ENCODE measurements around the gene MYOZ3. TPM values are rescaled to one million over a fixed set of nuclear protein-coding genes. Genes with fewer than 3 reads are reported as not detected.
A peak's percentile ranks its signal among the peaks of the same experiment; 100 is the strongest.

Gene MYOZ3
- total and polyA plus RNA-seq, 12 donors, result 0.91 to 12.2 (median 5.6) TPM

GRCh38 chr5:150630461-150631325 is 30.4 kb upstream of the MYOZ3 start:
- DNase-seq (peak; percentile 77 to 80), ATAC-seq (peak; percentile 29 to 87 (median 72))
- Histone ChIP-seq H3K4me1 (peaks cover 35 to 95% (median 83%) of the 10 kb centered on the region in 9 donors), H3K36me3 (peaks cover 0 to 52% (median 7%) of the 10 kb centered on the region in 9 donors), H3K9me3 (no peaks in the 10 kb centered on the region), H3K4me3 (no peak overlapping the region), H3K27ac (peak overlapping the region; percentile 53 to 100 (median 90)), H3K27me3 (peaks cover 0 to 4% (median 0%) of the 10 kb centered on the region in 7 donors)
- no peak for TF ChIP-seq CTCF (IDR thresholded peaks at IDR 0.05)
- intact Hi-C loops (cut with DNase I), result loop anchor here in 1 of 10 donors (2.0 kb wide), 1 partner anchor 22 kb away; no protein-coding TSS in a partner anchor
- WGBS, 2 donors, result 38 to 59% methylated on average over 9 of the region's 9 CpGs

DNA sequence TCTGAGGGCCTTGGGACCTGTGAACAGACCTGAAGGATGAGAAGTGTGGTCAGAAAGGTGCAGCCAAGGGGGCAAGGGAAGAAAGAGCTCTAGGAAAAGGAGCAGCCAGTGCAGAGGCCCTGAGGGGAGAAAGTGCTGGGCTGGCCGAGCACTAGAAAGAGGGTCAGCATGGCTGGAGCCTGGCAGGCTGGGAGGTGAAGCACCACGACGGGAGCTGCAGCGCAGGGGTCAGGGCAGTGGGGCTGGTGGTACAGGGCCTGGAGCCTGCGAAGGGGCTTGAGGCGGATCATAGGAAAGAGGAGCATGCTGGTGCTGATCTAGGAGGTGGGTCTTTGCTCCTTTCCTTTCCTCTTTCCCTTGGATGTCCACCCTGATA is 29.7 kb upstream of the MYOZ3 start:
- no peaks in the 10 kb centered on the region for H3K27me3 ChIP-seq
- H3K36me3 ChIP-seq, result peaks cover 0 to 52% (median 7%) of the 10 kb centered on the region in 9 donors
- H3K9me3 ChIP-seq, result no peaks in the 10 kb centered on the region
- ATAC-seq (no peak), DNase-seq (no peak)
- no peak for TF ChIP-seq CTCF (IDR thresholded peaks at IDR 0.05)
- H3K27ac ChIP-seq, result peak overlapping the region; percentile 53 to 100 (median 90)
- 71 to 80% methylated on average over 6 of the region's 6 CpGs for WGBS, 2 donors
- no peak overlapping the region for H3K4me3 ChIP-seq
- H3K4me1 ChIP-seq, result peaks cover 41 to 95% (median 83%) of the 10 kb centered on the region in 9 donors
- intact Hi-C loops (cut with DNase I), result loop anchor here in 1 of 10 donors (2.0 kb wide), 1 partner anchor 21 kb away; no protein-coding TSS in a partner anchor

DNA sequence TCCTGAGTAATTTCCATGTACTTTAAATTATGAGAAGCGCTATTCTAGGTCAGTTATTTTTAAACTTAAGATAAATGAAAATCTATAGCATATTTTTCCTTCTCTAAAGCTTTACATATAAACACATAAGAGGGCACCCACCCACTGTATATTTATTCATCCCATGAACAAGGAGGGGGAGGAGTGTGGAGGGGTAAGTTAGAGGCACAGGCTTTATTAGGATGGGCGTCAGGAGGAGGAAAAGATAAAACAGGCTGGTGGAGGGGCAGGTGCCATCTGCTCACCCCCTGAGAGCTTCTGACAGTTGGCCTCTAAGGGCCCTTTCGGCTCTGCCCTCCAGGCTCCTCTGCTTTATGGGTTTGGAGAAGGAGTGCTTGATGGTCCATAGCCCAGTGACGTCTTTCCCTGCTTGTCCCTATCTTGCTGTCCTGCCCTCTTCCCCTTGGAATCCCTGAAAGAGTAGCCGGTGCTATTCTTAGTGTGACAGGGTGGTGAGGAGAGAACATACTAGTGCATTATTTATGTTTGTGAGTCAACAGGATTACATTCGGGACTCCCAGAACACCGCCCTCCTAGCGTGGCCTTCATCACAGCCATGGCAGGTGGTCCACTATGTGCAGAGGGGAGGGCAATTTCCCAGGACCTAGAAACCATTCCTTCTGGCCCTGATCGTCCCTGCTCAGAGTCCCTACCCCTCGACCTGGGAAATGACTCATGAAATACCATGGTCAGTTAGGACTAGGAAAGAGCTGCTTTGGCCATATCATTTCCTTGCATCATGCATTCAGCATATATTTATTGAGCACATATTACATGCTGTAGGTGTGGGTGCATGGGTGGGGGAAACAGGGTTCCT is 28.5 kb upstream of the MYOZ3 start:
- ATAC-seq (peak in 6 of 8 donors; percentile 44 to 74 (median 62)), DNase-seq (peak in 1 of 2 donors; percentile 11)
- H3K36me3 ChIP-seq, result peaks cover 0 to 56% (median 7%) of the 10 kb centered on the region in 9 donors
- no peak overlapping the region for H3K4me3 ChIP-seq
- H3K27me3 ChIP-seq, result no peaks in the 10 kb centered on the region
- peak overlapping the region; percentile 53 to 100 (median 90) for H3K27ac ChIP-seq
- no peak for TF ChIP-seq CTCF (IDR thresholded peaks at IDR 0.05)
- peaks cover 39 to 95% (median 82%) of the 10 kb centered on the region in 9 donors for H3K4me1 ChIP-seq
- no peaks in the 10 kb centered on the region for H3K9me3 ChIP-seq
- WGBS, 2 donors, result 38 to 42% methylated on average over 10 of the region's 10 CpGs
- intact Hi-C loops (cut with DNase I), result no loop called here

DNA sequence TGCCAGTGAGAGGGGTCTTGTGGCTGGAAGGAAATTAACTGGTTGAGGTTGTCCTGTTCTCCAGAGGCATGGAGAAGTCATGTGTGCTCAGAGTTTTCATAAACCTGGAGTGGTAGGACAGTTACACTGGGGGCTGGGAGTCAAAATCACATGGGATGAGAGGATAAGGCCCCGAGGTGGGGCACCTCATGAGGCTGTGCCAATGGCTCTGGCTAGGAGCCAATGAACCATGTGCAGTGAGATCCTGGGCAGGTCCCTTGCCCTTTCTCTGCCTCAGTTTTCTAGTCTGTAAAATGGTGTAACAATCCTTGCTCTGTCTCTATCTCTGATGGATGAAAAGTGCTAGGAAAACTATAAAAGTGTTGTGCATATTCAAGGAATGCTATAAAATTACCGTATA is 27.6 kb upstream of the MYOZ3 start:
- peaks cover 46 to 97% (median 82%) of the 10 kb centered on the region in 9 donors for H3K4me1 ChIP-seq
- WGBS, 2 donors, result 60 to 62% methylated on average over 2 of the region's 2 CpGs
- H3K9me3 ChIP-seq, result no peaks in the 10 kb centered on the region
- TF ChIP-seq CTCF (IDR thresholded peaks at IDR 0.05), result no peak
- DNase-seq (no peak), ATAC-seq (no peak)
- intact Hi-C loops (cut with DNase I), result no loop called here
- peak overlapping the region; percentile 43 to 100 (median 88) for H3K27ac ChIP-seq
- H3K27me3 ChIP-seq, result no peaks in the 10 kb centered on the region
- no peak overlapping the region for H3K4me3 ChIP-seq
- peaks cover 0 to 59% (median 7%) of the 10 kb centered on the region in 9 donors for H3K36me3 ChIP-seq
